OCI-LY7 (cell line): ENCODE measurements around the gene RBM41. TPM values are rescaled to one million over a fixed set of nuclear protein-coding genes. Genes with fewer than 3 reads are reported as not detected.
"Not testable (repeated sequence)": the region's sequence is repeated elsewhere in the genome, so short reads cannot be mapped to it uniquely, and the experiment has no call there.

Experiments used
- BruUV-seq: library from RNA; stranded (reverse); fragments of 400-500 nt; replicated peaks from 2 replicates; lab custom pipeline; 2021; lab: Mats Ljungman, UMichigan
- CTCF ChIA-PET: fragments of 300-600 bp; sonication (Branson Sonifier 250); formaldehyde crosslinking; loops from one replicate; lab custom pipeline; 2022; ENCODE audit warnings: antibody characterized with exemption; ENCODE audit not compliant: unreplicated experiment; lab: Charles Lee
- POLR2A ChIA-PET: fragments of 300-600 bp; sonication (Branson Sonifier 250); formaldehyde crosslinking; loops from one replicate; lab custom pipeline; 2022; ENCODE audit warnings: antibody characterized with exemption; lab: Charles Lee
- DNase-seq: peaks from one replicate; pipeline ENCODE4 v3.0.0-alpha.2; 2015; ENCODE audit warnings: low spot score
- H2AFZ ChIP-seq: fragments of 200-600 bp; sonication (generic), shearing (Covaris generic); 2 replicates; pipeline ENCODE4 v1.6.1; 2014; ENCODE audit warnings: mild to moderate bottlenecking, antibody characterized with exemption, low read length, moderate library complexity
- H3K27ac ChIP-seq: fragments of 200-600 bp; sonication (generic); 2 replicates; pipeline ENCODE4 v1.5.1; 2014; ENCODE audit warnings: mixed run types, low read depth, mild to moderate bottlenecking, moderate library complexity, low read length, inconsistent platforms; ENCODE audit not compliant: poor library complexity, severe bottlenecking
- H3K36me3 ChIP-seq: fragments of 200-600 bp; sonication (generic); 2 replicates; pipeline ENCODE4 v1.6.1; 2014; ENCODE audit warnings: mild to moderate bottlenecking, antibody characterized with exemption, low read length, moderate library complexity, mixed read lengths; ENCODE audit not compliant: insufficient read depth
- H3K4me1 ChIP-seq: fragments of 200-600 bp; sonication (generic); 2 replicates; pipeline ENCODE4 v1.5.1; 2014; ENCODE audit warnings: mild to moderate bottlenecking, low read length; ENCODE audit not compliant: insufficient read depth, poor library complexity, severe bottlenecking
- H3K4me2 ChIP-seq: fragments of 200-600 bp; sonication (generic); 2 replicates; pipeline ENCODE4 v1.6.1; 2014; ENCODE audit warnings: mild to moderate bottlenecking, low read length
- H3K4me3 ChIP-seq: fragments of 200-600 bp; sonication (generic); 2 replicates; pipeline ENCODE4 v1.5.1; 2014; ENCODE audit warnings: mild to moderate bottlenecking, low read depth, low read length; ENCODE audit not compliant: poor library complexity, severe bottlenecking
- H3K79me2 ChIP-seq: fragments of 200-600 bp; sonication (generic); 2 replicates; pipeline ENCODE4 v1.6.1; 2016; ENCODE audit warnings: low read depth, mild to moderate bottlenecking, low read length, moderate library complexity, mixed read lengths; ENCODE audit not compliant: insufficient read depth
- H3K9me2 ChIP-seq: fragments of 200-600 bp; sonication (generic); 2 replicates; pipeline ENCODE4 v1.6.1; 2016; ENCODE audit warnings: mild to moderate bottlenecking, low read length, mixed read lengths; ENCODE audit not compliant: insufficient read depth
- H3K9me3 ChIP-seq: fragments of 200-600 bp; sonication (generic); 2 replicates; pipeline ENCODE4 v1.6.1; 2014; ENCODE audit warnings: mild to moderate bottlenecking, mixed run types, low read length, mixed read lengths
- H4K20me1 ChIP-seq: fragments of 200-600 bp; sonication (generic); 2 replicates; pipeline ENCODE4 v1.6.1; 2014; ENCODE audit warnings: mild to moderate bottlenecking, antibody characterized with exemption, low read length, moderate library complexity, mixed read lengths; ENCODE audit not compliant: insufficient read depth
- EZH2phosphoT487 ChIP-seq: fragments of 200-600 bp; sonication (generic); IDR thresholded peaks from 2 replicates; pipeline ENCODE4 v1.6.1; 2018; ENCODE audit warnings: low read depth, borderline replicate concordance, mild to moderate bottlenecking, mixed run types, antibody characterized with exemption, low read length, moderate library complexity, mixed read lengths
- intact Hi-C: fragments of 100-400 bp; cut with micrococcal nuclease; formaldehyde crosslinking; loops from one replicate; pipeline ENCODE4 v1.10.0; 2022; ENCODE audit not compliant: unreplicated experiment
- total RNA-seq, 2 experiments: library from RNA; depleted of rRNA in 1 of 2; stranded (reverse); fragments of >200 nt in 1 of 2; shearing (Covaris generic) in 1 of 2; gene quantifications; 2 replicates each; pipeline ENCODE4 v1.2.3, GENCODE V29; 2014 to 2022
- TF ChIP-seq, protein P1 (sequence below): fragments of 200-600 bp; sonication (generic); conservative IDR thresholded peaks from 2 replicates; pipeline ENCODE4 v1.5.1; 2014; ENCODE audit warnings: mild to moderate bottlenecking, antibody characterized with exemption, low read length, moderate library complexity, mixed read lengths

Gene RBM41
- total RNA-seq, 2 experiments from 2014 or later: 14.6 to 17.8 TPM

DNA sequence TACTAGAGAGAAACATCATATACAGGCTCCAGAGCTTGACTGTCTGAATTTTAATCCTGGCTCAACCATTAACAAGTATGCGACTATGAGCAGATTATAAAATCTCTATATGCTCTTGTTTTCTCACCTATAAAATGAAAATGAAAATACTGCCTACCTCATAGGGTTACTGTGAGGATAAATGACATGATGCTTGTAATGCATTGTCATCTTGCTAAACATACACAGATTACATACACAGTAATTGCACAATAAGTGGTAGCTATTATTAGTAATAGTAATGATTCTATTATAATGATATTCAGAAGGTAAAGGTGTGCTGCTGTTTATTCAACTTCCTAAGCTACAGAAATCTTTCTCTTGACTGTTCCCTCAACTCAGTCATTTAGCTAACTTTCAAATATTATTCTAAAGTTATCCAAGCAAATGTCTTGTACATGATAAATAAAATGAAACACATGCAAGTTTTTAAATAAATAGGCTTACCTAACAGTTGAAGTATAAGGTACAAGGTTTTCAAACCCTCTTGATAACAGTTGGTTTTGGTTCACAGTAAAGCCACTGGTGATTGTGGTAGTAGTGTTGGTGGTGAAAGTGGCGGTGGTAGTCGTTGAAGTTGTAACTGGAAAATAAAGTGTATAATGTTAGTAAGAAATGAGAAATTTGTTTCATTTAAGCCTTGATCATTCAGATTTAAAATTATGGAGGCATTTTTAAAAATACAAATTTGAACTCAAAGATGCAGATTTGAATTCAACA lies 48.7 kb upstream of the RBM41 start:
- no peak overlapping the region for H3K4me2 ChIP-seq
- no peak overlapping the region for H3K27ac ChIP-seq
- no peaks in the 10 kb centered on the region for H3K79me2 ChIP-seq
- POLR2A ChIA-PET: interaction anchor here (0.5 kb wide), 1 partner anchor 27 kb away, joined by 12 read pairs; no protein-coding TSS in a partner anchor
- CTCF ChIA-PET: no interaction called here
- no peak overlapping the region for H2AFZ ChIP-seq
- H3K36me3 ChIP-seq: no peaks in the 10 kb centered on the region
- no peaks in the 10 kb centered on the region for H3K4me1 ChIP-seq
- H4K20me1 ChIP-seq: no peaks in the 10 kb centered on the region
- no TSS peak for BruUV-seq
- H3K9me3 ChIP-seq: no peaks in the 10 kb centered on the region
- DNase-seq: no peak
- TF ChIP-seq, protein P1, sequence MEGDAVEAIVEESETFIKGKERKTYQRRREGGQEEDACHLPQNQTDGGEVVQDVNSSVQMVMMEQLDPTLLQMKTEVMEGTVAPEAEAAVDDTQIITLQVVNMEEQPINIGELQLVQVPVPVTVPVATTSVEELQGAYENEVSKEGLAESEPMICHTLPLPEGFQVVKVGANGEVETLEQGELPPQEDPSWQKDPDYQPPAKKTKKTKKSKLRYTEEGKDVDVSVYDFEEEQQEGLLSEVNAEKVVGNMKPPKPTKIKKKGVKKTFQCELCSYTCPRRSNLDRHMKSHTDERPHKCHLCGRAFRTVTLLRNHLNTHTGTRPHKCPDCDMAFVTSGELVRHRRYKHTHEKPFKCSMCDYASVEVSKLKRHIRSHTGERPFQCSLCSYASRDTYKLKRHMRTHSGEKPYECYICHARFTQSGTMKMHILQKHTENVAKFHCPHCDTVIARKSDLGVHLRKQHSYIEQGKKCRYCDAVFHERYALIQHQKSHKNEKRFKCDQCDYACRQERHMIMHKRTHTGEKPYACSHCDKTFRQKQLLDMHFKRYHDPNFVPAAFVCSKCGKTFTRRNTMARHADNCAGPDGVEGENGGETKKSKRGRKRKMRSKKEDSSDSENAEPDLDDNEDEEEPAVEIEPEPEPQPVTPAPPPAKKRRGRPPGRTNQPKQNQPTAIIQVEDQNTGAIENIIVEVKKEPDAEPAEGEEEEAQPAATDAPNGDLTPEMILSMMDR: no peak
- no peak for TF ChIP-seq EZH2phosphoT487
- no peaks in the 10 kb centered on the region for H3K9me2 ChIP-seq
- intact Hi-C loops: no loop called here
- no peak overlapping the region for H3K4me3 ChIP-seq

DNA sequence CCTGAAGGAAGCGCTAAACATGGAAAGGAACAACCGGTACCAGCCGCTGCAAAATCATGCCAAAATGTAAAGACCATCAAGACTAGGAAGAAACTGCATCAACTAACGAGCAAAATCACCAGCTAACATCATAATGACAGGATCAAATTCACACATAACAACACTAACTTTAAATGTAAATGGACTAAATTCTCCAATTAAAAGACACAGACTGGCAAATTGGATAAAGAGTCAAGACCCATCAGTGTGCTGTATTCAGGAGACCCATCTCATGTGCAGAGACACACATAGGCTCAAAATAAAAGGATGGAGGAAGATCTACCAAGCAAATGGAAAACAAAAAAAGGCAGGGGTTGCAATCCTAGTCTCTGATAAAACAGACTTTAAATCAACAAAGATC lies 39.0 kb upstream of the RBM41 start:
- intact Hi-C loops, H3K4me1 ChIP-seq, H2AFZ ChIP-seq, BruUV-seq, H3K4me3 ChIP-seq, POLR2A ChIA-PET, H3K9me3 ChIP-seq, H3K27ac ChIP-seq, H3K36me3 ChIP-seq, H3K4me2 ChIP-seq, H4K20me1 ChIP-seq, H3K79me2 ChIP-seq, DNase-seq, CTCF ChIA-PET, H3K9me2 ChIP-seq: not testable (repeated sequence)

GRCh38 chrX:107155621-107156430 lies 37.2 kb upstream of the RBM41 start:
- H3K4me3 ChIP-seq, H3K4me1 ChIP-seq, H3K36me3 ChIP-seq, H3K79me2 ChIP-seq, H2AFZ ChIP-seq, DNase-seq, H3K9me2 ChIP-seq, H3K4me2 ChIP-seq, H4K20me1 ChIP-seq, CTCF ChIA-PET, H3K27ac ChIP-seq, BruUV-seq, intact Hi-C loops, H3K9me3 ChIP-seq, POLR2A ChIA-PET: not testable (repeated sequence)
